COLO668 (cell line): Measurements from ENCODE around the gene PEPD.

Experiments used
- DNase-seq: peaks from one replicate; lab custom pipeline; 2025; ENCODE audit not compliant: unreplicated experiment; lab: John Stamatoyannopoulos, UW

PEPD gene

DNA sequence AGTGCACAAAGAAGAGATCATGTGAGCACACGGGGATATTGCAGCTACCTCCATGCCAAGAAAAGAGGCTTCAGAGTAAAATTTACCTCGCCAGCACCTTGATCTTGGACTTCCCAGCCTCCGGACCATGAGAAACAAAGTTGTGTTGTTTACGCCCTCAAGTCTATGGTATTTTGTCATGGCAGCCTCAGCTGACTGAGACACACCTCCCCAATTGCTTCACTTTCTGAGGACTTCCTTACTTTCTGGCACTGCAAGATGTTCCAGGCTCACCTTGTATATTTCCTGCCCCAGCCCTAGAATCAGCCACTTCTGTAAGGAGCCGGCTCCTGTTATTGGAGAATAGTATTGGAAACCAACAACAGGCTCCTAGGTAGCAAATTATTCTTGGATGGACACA, 154.7 kb downstream of the PEPD start:
- DNase-seq: no peak

- no peak for DNase-seq
These were observed 155.5 kb downstream of the PEPD start for GRCh38 chr19:33366127-33366526.

GRCh38 chr19:33365691-33366090, 155.9 kb downstream of the PEPD start:
- DNase-seq: no peak

- DNase-seq: no peak
These were observed 158.1 kb downstream of the PEPD start for GRCh38 chr19:33363476-33363875.

DNA sequence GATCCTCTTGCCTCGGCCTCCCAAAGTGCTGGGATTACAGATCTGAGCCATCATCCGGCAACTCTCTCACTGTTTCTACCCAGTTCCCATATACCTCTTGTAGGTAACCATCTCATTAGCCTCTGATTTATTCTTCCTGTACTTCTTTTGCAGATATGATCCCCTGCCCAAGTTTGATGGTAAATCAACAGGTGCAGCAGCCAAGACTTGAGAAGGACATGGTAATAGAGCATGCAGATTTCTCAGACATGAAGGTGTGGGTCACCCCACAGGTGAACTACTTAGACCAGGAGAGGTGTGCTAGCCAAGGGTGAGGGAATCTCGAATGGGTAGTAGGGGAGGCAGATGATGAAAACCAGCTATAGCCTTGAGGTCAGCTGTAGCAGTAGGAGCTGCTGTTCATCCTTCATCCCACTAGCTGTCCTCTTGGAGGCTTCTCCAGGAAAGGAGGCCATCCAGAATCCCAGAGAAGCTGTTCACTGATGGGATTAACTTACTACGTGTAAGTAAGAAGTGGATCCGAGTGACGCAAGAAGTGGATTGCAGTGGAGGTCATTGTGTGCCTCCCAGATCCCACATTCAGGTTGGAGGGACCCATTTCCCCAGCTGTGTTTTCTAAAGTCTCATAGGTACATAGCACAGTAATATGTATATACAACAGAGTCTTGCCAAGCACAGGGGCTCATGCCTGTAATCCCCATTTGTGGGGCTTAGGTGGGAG, 158.9 kb downstream of the PEPD start:
- DNase-seq: no peak

DNA sequence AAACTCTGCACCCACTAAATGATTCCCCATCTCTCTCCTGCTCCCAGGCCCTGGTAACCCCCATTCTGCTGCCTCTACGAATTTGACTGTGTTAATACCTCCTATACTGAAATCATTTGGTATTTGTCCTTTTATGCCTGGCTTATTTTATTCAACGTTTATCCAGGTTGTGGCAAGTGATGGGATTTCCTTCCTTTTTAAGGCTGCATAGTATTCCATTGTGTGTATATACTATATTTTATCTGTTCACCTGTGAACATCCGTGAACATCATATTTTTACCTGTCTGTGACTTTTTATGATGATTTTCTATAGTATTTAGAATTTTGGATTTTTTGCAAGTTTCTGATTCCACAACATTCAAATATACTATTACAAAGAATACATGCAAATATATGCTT, 162.0 kb downstream of the PEPD start:
- DNase-seq: no peak

GRCh38 chr19:33358408-33358807, 163.2 kb downstream of the PEPD start:
- DNase-seq: no peak

DNA sequence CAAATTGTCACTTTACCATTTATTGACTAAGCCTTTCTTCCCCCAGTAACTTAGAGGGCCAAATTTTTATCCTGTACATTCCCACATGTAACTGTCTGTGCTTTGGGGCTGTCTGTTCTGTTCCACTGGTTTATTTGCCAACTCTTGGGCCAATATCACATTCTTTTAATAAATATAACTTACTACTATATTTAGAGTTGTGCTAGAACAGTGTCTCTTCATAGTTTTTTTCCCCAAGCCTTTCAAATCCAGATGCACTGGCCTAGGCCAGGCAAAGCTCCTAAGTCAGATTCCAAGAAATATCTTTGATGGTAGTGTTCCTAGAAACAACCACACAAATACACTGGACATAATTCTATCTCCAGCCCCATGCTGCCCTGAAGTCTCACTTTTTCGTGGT, 164.0 kb downstream of the PEPD start:
- no peak for DNase-seq

GRCh38 chr19:33355535-33355934, 166.1 kb downstream of the PEPD start:
- no peak for DNase-seq

DNA sequence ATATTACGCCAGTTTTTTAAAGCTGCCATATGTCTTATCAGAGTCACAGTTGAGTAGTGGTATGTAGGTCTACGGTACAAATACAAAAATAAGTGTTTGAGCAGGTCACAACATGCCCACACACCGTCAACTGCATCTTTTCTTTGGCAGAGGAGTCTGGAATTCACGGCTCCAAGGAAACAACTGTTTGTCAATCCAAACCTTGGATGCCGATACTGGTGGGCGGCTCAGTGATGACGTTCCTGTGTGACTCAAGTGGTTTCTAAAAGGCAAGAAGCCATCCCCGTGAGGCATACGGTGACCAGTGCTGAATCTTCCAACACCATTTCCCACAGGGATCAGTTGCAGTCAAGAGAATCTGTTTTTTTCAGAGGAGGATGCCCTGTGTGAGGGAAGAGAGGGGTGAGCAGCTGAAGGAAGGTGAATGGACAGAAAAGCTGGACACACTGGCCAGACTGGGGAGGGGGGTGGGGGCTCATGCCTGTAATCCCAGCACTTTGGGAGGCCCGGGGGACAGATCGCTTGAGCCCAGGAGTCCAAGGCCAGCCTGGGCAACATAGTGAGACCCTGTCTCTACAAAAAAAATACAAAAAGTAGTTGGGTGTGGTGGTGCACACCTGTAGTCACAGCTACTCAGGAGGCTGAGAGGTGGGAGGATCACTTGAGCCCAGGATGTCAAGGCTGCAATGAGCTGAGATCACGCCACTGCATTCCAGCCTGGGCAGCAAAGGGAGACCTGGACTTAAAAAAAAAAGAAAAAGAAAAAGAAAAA, 170.9 kb downstream of the PEPD start:
- DNase-seq: no peak

- DNase-seq: no peak
These were observed 172.0 kb downstream of the PEPD start for GRCh38 chr19:33349319-33350289.

- no peak for DNase-seq
These were observed 173.1 kb downstream of the PEPD start for GRCh38 chr19:33348301-33349010.

DNA sequence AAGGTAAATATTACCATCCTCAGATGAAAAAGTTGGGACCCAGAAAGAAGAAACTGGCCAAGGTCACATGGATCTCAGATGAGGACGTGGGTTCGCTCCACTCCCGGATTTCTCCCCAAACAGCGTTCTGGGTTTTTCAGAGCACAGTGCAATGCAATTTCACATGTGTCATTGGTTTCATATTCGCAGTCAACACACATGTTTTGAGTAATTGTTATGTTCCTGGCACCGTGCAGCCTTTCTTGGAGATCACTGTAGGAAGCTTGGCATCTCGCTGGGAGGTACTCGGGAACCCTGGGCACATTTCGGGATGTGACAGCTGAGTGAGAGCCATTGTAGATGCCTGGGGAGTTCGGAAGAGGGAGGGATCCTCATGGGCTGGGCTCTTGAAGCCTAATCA, 174.3 kb downstream of the PEPD start:
- DNase-seq: no peak

GRCh38 chr19:33346665-33347064, 174.9 kb downstream of the PEPD start:
- DNase-seq: no peak

- DNase-seq: no peak
These were observed 176.4 kb downstream of the PEPD start for GRCh38 chr19:33345163-33345562.

DNA sequence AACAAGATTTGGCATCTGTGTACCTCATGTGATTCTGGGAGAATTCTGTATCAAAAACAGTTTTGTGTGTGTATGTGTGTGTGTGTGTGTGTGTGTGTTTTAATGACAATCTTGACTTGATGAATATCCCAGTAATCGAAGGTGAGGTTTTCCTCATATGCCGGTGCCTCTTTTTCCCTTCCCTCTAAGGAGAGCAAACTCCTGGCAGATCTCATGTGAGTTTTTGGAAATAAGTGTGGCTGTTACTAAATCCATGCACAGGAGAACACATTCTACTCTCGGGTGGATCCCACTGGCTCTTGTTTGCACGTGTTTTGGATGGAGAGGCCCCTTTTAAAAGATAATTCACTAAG, 177.0 kb downstream of the PEPD start:
- DNase-seq: no peak

GRCh38 chr19:33343859-33344572, 177.6 kb downstream of the PEPD start:
- no peak for DNase-seq

- DNase-seq: no peak
These were observed 178.3 kb downstream of the PEPD start for GRCh38 chr19:33343301-33343700.

- DNase-seq: no peak
These were observed 180.6 kb downstream of the PEPD start for GRCh38 chr19:33340991-33341390.
